ENCODE data around the gene AGTR1.
A peak's percentile ranks its signal among the peaks of the same experiment; 100 is the strongest.
"Not testable (repeated sequence)": the region's sequence is repeated elsewhere in the genome, so short reads cannot be mapped to it uniquely, and the experiment has no call there.

Gene AGTR1

DNA sequence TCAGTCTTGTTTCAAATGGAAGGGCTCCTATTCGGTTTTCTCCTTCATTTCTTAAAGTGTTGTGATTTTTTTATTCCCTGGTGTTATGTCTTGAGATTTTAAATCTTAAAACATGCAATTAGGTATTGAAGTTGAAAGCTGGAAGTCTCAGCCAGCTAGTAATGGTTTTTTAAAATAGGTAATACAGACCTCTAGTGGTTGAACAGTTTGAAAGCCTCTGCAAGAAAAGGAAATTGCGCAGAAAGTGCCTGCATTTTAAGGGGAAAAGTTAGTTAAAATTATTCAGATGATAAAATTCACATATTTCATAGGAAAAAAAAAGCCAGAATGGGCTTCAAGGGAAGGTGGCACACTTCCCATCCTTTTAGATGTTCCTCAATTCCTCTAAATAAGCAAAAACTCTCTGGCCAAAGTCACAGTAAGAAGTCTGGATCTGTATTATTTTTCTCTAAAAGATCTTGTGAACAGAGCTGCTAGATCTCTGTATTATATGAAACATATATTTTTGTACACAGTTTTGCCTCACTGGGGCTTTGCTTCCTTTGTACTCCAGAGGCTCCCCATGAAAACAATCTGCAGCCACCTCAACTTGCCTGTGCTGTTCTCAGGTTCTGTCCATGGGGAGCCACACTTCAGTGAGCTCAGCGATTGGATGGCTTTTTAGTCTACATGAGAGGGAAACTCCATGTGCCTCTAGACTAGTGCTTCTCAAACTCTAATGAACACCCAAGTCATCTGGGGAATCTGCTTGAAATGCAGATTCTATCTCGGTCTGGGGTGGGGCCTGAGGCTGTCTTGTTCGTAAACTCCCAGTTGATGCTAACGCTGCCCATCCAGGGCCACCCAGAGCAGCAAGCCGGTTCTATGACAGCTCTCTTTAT, 21.5 kb downstream of the AGTR1 start:
- DNase-seq, result peak in 1 of 56 donors; percentile 8

DNA sequence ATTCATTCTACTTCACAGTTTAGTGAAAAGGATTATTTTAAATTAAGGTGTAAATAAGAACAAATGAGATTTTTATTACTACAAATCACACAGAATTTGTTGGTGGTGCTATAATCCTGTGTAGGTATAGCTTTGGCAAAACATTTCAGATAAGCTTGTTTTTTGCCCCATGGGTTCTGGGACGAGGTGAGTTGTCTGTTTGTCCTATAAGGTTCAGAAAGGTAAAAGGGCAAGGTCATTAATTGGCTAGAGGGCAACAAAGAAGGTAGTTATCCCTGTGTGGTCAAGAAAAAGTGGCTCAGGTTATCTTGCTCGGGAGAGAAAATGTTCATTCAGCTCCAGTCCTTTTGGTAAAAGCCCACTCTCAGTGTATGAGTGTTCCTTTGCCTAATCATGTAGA, 23.2 kb downstream of the AGTR1 start:
- DNase-seq, result no peak

GRCh38 chr3:148723631-148724030, 25.9 kb downstream of the AGTR1 start:
- no peak for DNase-seq

- DNase-seq, result peak in 42 of 56 donors; percentile 1 to 77 (median 32)
Observed at GRCh38 chr3:148727231-148727630, 29.5 kb downstream of the AGTR1 start.

GRCh38 chr3:148728753-148729152, 31.1 kb downstream of the AGTR1 start:
- no peak for DNase-seq

- DNase-seq, result no peak
Observed at GRCh38 chr3:148729476-148730055, 31.9 kb downstream of the AGTR1 start.

- DNase-seq, result no peak
Observed at GRCh38 chr3:148730676-148731075, 33.0 kb downstream of the AGTR1 start.

GRCh38 chr3:148735597-148735996, 37.9 kb downstream of the AGTR1 start:
- no peak for DNase-seq

DNA sequence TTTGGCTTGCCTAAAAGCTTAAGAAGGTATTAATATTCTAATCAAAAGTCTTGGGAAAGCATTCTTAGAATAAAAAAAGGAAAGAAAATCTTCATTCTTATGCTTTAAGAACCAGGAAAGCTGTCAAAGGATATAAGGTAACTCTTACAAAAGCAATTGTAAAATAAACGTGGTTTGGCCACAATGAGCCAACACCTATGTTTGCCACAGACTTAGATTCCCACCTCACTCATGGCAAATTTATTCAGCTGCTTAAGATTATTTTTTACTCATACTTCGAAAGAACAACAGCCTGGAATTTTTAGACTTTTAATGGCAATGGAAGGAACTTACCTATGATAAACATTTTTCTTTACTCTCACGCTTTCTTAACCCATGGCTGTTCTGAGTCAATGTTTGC, 38.4 kb downstream of the AGTR1 start:
- DNase-seq, result no peak

GRCh38 chr3:148737104-148737530, 39.4 kb downstream of the AGTR1 start:
- DNase-seq, result no peak

DNA sequence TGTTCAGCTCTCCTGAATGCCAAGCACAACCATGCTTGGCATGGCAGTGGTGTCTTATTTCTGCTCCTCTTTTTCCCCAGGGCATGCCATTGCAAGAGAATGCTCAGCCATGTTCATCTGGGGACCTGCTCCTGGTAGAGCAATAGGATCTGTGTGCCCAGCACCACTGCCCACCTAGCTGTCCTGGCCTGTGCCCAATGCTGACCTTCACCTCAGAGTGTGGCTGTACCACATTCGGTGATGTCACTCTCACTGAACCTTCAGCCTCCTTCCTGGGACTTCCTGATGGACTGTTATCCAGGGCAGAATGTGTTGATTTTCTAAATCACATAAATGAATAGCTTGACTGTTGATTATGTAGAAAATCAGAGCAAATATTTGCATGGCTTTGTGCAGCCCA, 42.0 kb downstream of the AGTR1 start:
- DNase-seq, result no peak

DNA sequence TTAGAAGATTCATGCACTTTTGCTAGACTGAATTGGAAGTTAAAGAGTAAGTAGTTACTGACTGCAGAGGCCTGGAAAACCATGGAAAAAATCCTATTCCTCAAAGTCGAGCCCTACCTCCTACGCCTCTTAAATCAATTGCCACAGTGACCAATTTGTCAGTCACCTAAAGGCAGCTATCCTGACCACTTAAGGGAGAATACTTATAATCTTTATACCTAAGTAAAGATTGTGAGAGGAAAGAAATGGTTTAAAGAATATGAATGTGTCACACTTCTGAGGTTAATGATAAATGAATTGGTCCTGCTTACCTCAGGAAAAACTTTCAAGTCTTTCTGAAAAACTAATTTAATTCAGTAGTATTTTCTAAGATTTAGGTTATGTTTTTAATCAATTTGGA, 42.6 kb downstream of the AGTR1 start:
- DNase-seq, result no peak

DNA sequence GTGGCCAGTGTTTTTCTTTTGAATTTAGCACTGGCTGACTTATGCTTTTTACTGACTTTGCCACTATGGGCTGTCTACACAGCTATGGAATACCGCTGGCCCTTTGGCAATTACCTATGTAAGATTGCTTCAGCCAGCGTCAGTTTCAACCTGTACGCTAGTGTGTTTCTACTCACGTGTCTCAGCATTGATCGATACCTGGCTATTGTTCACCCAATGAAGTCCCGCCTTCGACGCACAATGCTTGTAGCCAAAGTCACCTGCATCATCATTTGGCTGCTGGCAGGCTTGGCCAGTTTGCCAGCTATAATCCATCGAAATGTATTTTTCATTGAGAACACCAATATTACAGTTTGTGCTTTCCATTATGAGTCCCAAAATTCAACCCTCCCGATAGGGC, 43.5 kb downstream of the AGTR1 start:
- no peak for DNase-seq

DNA sequence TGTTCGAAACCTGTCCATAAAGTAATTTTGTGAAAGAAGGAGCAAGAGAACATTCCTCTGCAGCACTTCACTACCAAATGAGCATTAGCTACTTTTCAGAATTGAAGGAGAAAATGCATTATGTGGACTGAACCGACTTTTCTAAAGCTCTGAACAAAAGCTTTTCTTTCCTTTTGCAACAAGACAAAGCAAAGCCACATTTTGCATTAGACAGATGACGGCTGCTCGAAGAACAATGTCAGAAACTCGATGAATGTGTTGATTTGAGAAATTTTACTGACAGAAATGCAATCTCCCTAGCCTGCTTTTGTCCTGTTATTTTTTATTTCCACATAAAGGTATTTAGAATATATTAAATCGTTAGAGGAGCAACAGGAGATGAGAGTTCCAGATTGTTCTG, 44.4 kb downstream of the AGTR1 start:
- DNase-seq, result no peak

- DNase-seq, result no peak
Observed at GRCh38 chr3:148746053-148746452, 48.4 kb downstream of the AGTR1 start.

GRCh38 chr3:148748283-148748682, 50.6 kb downstream of the AGTR1 start:
- DNase-seq, result peak in 4 of 56 donors; percentile 3 to 12 (median 10)

DNA sequence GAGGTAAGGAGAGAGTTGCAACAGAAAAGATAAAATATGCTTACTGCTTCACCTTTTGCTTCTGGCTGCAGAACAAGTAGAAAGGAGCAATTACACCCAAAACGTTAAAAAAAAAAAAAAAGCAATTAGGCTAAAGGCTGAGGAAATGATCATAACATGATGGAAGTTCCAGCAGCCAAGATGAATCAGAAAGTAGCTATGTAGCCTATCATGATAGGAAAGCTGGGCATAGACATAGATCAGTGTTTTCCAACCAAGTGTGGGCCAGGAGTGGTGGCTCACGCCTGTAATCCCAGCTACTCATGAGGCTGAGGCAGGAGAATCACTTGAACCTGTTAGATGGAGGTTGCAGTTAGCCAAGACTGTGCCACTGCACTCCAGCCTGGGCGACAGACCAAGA, 52.6 kb downstream of the AGTR1 start:
- DNase-seq, result no peak

DNA sequence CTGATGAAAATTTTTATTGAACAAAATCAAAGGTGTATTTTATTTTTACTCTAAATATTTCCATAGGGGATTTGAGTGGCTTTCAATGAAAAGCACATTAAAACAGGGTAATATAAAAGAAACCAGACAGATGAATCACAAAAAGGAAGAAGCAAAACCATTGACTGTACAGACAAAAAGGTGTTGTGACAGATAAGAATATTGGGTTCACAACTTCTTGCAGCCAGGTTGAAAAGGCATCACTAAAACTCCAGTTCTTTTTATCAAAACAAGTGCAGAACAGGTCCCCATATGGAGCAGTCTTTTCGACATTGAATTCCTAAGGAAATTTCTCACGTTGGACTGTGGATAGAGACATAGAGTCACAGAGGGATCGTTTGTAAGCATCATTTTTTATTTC, 53.8 kb downstream of the AGTR1 start:
- DNase-seq, result no peak

DNA sequence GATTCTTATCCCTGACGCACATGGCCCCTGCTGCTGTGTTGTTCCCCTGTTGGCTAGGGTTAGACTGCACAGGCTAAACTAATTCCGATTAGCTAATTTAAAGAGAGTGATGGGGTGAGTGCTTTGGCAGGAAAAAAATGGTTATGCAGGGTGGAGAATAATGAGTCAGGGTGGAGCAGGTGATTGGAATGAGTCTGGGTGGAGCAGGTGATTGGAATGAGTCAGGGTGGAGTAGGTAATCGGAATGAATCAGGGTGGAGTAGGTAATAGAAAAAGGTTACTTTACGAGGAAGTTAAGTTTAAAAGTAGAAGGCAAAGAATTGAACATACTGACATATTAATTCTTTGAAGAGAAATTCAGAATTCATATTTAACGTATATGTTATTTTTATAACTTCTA, 55.7 kb downstream of the AGTR1 start:
- DNase-seq, result not testable (repeated sequence)

DNA sequence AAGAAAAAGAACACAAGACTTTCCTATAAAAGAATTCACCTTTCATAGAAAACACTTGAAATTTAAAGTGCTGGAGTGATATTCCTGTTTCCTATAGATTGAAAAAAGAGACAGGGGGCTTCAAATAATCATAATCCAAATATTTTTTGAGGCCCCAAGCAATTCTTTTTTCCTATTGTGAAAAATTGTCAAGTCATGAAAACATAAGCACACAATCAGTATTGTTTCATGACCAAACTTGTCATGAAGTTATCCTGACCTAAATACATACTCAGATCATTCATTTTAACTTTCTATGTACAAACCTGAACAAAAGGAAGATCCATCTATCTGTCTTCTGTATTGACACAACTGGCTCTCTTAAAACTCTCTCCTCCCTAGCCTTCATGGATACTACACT, 57.9 kb downstream of the AGTR1 start:
- no peak for DNase-seq

- no peak for DNase-seq
Observed at GRCh38 chr3:148756311-148756710, 58.6 kb downstream of the AGTR1 start.

DNA sequence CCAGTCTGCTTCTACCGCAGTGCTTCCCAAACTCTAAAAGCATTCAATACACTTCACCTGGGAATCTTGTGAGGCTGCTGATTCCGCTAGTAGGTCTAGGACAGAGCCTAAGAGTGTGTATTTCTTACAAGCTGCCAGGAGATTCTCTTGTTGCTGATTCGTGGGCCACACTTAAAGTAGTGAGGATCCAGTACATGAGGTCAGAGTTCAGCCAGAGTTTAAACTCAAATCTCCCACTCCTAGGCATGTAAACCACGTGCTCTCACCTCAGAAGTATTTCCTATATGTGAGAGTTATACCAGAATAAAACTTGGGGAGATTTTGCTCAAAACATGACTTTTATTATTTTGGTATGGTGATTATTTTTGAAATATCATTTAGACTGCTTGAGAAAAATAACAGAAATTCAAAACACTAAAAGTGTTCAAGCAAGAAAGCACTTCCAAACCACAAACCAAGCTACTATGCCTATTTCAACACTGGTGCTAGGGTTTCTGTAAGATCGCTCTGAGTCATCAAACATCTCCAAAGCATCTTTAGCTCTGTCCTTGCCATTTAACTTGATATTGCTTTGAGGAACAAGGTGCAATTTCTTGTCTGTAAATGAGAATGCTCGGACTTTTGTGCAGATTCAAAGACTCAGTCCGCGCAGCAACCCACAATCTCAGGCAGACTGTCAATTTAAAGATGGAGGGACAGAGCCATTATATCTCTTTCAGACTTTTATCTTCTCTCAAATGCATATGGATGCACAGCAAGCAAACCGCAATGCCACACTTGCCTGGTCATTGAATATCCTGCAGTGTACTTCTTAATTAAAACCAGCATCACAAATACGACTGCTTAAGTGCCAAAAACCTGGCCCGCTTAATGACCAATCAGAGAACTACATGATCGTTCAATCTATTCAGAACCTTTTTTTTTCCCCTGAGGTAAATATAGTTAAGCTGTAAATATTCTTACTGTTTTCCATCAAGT, 59.8 kb downstream of the AGTR1 start:
- DNase-seq, result no peak

Measured in amygdala (tissue), 56 donors.